GM19328 (cell line): ENCODE measurements around the gene TP53BP2.
"Not testable (repeated sequence)": the region's sequence is repeated elsewhere in the genome, so short reads cannot be mapped to it uniquely, and the experiment has no call there.

Experiments
- ATAC-seq: cut with Tn5 transposase; IDR thresholded peaks from one replicate; pipeline ENCODE4 v1.9.1; 2021; ENCODE audit warnings: mild to moderate bottlenecking, moderate library complexity; ENCODE audit not compliant: unreplicated experiment

The TP53BP2 gene, protein sequence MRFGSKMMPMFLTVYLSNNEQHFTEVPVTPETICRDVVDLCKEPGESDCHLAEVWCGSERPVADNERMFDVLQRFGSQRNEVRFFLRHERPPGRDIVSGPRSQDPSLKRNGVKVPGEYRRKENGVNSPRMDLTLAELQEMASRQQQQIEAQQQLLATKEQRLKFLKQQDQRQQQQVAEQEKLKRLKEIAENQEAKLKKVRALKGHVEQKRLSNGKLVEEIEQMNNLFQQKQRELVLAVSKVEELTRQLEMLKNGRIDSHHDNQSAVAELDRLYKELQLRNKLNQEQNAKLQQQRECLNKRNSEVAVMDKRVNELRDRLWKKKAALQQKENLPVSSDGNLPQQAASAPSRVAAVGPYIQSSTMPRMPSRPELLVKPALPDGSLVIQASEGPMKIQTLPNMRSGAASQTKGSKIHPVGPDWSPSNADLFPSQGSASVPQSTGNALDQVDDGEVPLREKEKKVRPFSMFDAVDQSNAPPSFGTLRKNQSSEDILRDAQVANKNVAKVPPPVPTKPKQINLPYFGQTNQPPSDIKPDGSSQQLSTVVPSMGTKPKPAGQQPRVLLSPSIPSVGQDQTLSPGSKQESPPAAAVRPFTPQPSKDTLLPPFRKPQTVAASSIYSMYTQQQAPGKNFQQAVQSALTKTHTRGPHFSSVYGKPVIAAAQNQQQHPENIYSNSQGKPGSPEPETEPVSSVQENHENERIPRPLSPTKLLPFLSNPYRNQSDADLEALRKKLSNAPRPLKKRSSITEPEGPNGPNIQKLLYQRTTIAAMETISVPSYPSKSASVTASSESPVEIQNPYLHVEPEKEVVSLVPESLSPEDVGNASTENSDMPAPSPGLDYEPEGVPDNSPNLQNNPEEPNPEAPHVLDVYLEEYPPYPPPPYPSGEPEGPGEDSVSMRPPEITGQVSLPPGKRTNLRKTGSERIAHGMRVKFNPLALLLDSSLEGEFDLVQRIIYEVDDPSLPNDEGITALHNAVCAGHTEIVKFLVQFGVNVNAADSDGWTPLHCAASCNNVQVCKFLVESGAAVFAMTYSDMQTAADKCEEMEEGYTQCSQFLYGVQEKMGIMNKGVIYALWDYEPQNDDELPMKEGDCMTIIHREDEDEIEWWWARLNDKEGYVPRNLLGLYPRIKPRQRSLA

DNA sequence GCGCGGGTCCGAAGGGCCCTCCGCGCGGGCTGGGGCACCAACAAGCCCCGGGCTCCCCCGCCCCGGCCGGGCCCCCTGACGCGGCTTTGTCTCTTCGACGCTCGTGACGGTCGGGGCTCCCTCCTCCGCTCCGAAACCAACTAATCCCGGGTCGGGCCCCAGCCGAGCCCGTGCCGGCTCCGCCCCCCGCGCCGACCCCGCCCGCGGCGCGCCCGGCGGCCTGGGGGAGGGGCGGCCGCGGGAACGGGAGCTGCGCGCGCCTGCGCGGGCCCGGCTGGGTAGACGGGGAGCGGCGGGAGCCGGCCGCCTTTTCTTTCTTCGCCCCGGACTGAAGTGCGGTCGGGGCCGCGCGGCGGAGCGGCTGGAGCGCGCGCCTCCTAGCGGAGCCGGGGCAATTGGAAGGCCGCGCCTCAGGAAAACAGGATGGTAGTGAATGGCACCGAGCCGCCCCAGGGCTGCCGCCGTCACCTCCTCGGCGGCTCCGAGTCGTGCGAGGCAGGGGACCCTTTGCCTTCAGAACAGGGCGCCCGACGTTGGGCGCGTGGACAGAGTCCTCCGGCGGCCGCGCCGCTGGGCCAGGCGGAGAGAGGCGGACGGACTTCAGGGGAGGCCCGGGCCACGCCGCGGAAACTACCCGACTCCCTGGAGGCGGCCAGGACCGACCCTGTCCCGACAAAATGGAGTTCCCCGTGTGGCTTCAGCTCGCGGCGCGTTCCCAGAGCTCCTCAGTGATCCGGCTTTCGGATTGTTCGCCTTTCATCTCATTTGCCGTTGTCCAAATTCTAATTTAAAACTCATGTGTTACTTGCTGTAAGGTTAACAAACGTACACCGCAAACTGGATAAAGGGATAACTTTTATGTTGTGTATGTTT is at the start of gene TP53BP2:
Gene TP53BP2 (minus strand): TSS at position 138 of the 873 bp plus-strand sequence. CDS start 267 bp downstream, outside the sequence.
- ATAC-seq: peak; percentile 73

DNA sequence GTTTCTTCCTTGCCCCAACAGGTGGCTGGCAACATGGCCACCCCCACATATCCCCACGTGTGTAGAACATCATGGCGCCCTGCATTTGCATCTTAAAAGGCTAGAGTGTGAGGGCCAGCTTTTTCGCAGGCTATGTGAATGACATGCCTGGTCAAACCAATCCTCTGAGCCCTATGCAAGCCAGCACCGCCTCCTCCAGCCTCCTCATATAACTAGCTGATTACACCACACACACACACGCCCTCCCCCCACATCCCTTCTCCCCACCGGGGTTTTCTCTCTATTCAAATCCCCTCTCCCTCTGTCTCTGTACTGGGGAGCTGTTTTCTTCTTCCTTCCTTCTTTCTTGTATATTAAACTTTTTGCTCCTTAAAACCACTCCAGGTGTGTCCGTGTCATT is 44.7 kb upstream of the TP53BP2 start:
- not testable (repeated sequence) for ATAC-seq

DNA sequence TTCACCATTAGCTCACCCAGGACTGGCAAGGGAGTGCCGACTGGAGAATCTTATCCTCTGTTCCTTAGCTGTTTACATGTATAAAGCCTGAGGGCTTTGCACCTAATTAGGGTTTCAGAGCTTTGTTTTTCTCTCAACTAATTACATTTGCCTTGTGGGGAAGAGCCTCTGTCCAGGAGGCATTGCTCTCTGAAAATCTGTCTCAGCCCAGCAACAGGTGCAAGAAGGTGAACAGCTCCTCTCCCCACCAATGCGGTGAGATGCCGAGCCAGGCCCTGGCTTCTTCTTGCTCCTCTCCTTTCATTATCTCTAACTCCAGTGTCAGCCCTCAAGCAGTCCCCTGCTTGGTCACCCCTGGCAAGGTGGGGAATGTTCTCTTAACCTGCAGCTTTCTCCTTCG is 43.6 kb upstream of the TP53BP2 start:
- ATAC-seq: not testable (repeated sequence)

DNA sequence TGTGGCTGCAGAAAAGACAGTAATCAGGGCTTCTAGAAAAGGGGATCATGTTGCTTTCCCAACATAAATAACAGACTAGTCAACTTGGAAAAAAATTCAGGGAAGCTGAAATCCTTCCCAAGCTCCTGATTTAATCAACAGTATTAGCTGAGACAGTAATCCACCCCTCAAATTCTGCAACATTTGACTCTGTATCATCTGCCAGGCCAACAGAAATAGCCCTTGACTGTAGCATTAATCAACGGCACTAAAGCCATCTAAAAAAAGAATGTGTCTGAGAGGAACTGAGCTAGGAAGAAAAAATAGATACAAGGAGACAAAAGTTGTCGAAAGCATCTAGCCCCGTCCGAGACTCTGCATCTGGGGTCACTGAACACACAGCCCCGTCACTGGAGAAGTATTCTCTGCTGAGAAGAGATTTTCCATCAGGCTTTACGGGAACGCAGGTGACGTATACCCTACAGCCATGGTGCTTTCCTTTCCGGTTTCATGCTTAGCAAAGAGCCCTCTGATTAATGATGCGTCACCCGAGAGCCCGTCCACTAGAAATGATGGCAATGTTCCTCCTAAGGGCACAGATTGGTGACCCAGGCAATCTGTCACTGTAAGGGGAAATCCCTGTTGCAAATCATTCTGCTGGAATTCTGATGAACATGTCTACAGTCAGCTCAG is 42.1 kb upstream of the TP53BP2 start:
- ATAC-seq: no peak

DNA sequence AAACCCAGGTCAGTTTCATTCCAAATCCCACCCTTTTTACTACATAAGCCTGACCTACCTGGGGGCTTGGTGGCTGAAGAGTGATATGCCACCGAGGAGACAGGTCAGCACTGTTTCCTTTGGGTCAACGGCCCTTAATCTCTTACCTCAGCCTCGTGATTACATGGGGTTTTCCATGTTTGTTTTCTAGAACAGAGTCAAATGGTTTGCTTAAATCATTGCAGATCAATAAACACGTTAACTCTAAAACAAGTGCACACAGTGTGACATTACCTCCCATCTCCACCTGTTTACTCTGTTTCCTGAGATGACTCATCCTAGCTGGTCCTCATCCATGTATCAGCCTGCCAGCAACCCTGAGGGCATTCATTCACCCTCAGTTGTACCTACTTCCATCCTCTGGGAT is 40.8 kb upstream of the TP53BP2 start:
- no peak for ATAC-seq

DNA sequence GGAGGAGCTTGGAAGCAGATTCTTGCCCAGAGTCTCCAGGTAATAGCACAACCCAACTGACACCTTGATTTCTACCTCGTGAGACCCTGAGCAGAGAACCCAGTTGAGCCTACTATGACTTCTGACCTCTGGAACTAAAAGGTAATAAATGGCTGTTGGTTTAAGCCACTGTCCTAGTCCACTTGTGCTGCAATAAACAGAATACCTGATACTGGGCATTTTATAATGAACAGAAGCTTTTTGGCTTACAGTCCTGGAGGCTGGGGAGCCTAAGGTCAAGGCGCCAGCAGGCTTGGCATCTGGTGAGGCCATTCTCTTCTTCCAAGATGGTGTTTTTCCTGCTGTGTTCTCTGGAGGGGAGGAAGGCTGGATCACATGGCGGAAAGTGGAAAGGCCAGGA is 39.9 kb upstream of the TP53BP2 start:
- ATAC-seq: no peak

DNA sequence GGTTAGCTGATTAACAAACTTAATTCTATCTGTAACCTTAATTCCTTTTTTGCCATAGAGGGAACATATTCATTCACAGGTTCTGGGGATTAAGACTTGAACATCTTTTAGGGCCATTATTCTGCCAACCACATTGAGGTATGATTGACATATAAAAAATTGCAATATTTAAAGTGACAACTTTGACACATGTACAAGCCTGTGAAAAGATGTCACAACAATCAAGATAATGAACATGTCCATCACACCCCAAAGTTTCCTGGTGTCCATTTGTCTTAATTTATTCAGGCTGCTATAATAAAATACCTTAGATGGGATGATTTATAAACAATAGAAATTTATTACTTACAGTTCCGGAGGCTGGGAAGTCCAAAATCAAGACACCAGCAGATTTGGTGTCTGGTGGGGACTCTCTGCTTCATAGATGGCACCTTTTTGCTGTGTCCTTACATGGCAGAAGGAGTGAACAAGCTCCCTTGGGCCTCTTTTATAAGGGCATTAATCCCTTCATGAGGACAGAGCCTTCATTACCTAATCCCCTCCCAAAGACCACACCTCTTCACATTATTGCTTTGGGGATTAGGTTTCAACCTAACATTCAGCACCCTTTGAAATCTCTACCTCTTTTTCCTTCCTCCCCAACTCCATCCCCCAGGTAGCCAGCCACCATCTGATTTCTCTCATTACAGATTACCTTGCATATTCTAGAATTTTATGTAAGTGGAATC is 33.0 kb upstream of the TP53BP2 start:
- ATAC-seq: no peak

DNA sequence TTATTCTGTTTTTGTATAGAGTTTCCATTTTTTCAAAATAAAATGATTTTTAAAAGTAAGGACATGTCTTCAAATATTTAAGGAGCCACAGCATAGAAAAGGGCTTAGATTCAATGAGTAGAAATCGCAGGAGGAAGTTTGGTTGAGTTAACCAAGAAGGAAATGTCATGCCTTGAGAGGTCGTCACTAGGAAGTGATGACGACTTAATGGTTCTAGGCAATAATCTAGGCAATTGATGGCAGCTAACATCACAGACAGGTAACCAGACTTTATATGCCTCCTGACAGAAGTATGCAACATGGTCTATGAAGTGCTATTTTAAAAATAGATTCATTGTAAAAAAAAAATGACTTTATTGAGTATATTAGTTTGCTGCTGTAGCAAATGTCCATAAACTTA is 32.1 kb upstream of the TP53BP2 start:
- ATAC-seq: no peak

DNA sequence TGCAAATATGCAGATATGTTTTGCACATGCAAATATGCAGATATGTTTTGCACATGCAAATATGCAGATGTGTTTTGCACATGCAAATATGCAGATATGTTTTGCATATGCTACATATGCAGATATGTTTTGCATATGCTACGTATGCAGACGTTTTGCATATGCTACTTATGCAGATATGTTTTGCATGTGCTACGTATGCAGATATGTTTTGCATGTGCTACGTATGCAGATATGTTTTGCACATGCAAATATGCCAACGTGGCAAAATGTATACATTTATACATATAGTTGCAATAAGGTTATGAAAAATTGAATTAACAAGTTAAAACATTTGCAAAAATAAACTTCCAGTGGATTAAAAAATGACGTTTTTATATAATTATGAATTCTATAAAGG is 30.8 kb upstream of the TP53BP2 start:
- no peak for ATAC-seq

DNA sequence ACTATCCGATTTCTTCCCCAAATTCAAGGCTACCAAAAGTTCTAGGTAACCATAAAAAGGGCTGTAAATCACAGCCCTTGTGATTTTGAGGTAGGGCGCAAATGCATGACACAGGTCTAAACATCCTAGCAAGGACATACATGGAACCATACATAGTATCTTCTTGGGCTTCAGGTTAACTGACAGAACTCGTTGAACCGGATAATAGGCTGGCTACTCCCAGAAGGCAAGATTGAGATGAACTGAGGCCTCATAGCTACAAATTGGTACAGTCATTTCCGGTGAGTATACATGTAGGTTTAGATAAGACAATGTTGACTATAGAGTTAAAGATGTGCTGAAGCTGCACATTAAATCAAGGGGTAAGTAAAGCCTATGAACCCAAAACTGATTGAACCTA is 27.3 kb upstream of the TP53BP2 start:
- ATAC-seq: no peak

DNA sequence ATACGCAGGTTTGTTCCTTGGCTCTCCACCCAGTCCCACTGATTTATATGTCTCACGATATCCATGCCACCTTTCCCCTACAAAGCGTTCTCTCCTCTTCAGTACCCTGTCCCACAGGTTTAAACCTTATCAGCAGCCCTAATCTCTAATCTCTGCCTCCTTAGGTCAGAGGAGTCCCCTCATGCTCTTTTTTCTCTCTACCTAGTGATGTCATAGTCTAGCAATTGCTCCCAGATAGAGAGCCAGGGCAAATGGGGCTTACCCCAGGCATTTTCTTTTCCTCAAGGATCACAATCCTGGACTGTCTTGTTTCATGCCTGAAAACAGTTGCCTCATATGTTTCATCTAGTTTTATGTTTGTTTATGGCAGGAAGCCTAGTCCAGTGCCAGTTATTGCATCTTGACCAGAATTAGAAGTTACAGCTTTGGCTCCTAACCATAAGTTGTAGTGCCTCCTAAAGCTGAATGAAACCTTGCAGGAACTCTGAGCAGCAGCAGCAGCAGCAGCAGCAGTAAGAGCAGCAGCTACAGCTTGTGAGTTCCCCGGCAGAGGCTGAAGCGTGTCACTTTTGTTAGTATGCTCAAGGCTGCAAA is 26.7 kb upstream of the TP53BP2 start:
- ATAC-seq: no peak

DNA sequence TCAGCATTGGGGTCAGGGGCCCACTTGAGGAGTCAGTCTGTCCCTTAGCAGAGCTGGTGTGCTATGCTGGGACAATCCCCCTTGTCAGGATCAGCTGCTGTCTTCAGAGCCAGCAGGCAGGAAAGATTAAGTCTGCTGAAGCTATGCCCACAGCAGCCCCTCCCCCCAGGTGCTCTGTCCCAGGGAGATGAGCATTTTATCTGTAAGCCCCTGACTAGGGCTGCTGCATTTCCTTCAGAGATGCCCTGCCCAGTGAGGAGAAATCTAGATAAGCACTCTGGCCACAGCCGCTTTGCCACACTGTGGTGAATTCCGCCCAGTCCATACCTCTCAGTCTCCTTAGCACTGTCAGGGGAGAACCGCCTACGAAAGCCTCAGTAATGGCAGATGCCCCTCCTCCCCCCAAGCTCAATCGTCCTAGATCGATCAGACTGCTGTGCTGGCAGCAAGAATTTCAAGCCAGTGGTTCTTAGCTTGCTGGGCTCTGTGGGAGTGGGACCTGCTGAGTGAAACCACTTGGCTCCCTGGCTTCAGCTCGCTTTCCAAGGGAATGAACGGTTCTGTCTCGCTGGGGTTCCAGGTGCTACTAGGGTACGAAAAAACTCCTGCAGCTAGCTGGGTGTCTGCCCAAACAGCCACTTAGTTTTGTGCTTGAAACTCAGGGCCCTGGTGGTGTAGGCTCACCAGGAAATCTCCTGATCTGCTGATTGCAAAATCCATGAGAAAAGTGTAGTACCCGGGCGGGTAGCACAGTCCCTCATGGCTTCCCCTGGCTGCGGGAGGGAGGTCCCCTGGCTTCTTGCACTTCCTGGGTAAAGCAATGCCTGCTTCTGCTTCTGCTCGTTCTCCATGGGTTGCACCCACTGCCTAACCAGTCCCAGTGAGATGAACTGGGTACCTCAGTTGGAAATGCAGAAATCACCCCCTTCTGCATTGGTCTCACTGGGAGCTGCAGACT is 25.1 kb upstream of the TP53BP2 start:
- no peak for ATAC-seq

DNA sequence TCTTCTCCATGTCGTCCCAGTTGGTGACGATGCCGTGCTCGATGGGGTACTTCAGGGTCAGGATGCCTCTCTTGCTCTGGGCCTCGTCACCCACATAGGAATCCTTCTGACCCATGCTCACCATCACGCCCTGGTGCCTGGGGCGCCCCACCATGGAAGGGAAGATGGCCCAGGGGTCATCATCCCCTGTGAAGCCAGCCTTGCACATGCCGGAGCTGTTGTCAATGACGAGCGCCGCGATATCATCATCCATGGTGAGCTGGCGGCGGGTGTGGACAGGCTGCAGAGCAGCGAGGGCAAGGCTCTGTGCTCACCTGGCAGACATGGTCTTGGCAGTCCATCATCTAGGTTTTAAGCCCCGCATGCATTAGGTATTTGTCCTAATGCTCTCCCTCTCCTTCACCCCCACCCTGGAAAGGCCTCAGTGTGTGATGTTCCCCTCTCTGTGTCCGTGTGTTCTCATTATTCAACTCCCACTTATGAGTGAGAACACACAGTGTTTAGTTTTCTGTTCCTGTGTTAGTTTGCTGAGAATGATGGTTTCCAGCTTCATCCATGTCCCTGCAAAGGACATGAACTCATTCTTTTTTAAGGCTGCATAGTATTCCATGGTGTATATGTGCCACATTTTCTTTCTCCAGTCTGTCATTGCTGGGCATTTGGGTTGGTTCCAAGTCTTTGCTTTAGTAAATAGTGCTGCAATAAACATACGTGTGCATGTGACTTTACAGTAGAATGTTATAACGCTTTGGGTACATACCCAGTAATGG is 19.0 kb upstream of the TP53BP2 start:
- ATAC-seq: not testable (repeated sequence)

DNA sequence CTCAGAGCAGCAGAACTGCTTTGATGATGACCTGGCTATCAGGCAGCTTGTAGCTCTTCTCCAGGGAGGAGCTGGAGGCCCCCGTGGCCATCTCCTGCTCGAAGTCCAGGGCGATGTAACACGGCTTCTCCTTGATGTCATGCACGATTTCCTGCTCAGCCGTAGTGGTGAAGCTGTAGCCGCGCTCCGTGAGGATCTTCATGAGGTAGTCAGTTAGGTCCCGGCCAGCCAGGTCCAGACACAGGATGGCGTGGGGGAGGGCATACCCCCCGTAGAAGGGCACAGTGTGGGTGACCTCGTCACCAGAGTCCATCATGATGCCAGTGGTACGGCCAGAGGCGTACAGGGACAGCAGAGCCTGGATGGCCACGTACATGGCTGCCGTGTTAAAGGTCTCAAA is 18.3 kb upstream of the TP53BP2 start:
- no peak for ATAC-seq

DNA sequence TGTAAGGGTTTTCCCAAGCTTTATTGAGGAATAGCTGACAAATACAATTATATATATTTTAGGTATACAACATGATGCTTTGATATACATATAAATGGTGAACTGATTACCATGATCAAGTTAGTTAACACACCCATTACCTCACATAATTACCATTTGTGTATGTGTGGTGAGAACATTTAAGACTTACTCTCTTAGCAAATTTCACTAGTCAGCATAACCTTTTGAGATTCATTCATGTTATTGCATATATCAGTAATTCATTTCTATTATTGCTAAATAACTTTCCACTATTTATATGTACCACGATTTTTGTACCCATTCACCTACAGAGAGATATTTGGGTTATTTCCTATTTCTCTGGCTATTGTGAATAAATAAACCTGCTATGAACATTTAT is 16.2 kb upstream of the TP53BP2 start:
- no peak for ATAC-seq

DNA sequence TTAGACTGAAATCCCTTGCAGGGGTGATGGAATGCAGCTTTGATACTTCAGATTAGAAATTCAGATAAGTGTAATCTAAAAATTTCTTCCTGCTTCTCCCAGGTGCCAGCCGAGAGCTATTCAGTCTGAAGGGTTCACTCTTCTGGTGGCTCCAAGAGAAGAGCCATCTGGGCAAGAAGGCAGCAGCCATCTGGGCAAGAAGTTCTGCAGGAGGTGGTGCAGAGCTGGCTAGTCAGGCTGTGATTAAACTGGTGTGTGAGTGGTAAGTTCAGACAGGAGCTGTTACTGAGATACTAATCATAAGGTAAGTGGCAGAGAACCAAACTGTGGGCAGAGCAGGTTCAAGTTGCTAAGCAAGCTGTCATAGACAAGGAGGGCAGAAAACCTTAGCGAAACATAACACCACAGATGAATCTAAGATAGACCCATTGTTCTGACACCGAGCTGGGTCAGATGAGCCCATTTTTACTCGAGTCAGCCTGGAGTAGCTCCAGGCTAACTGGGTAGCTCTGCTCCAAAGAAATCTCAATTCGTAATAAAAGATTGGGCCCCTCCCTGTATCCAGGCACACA is 14.4 kb upstream of the TP53BP2 start:
- no peak for ATAC-seq

DNA sequence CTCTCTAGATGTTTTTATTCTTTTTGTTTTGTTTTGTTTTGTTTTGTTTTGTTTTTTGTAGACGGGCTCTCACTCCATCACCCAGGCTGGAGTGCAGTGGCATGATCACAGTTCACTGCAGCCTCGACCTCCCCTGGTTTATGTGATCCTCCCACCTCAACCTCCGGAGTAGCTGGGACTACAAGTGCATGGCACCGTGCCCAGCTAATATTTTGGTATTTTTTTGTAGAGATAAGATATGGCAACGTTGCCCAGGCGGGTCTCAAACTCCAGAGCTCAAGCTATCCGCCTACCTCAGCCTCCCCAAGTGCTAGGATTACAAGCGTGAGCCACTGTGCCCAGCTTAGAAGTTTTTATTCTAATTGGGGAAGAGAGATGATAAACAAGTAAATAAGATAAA is 13.3 kb upstream of the TP53BP2 start:
- no peak for ATAC-seq
